ENCODE measurements around the gene YY1. TPM values are rescaled to one million over a fixed set of nuclear protein-coding genes. Genes with fewer than 3 reads are reported as not detected.

YY1 gene
- total RNA-seq, 1 donor from 2014 or later = 58.9 TPM

- TF ChIP-seq EZH2 (IDR thresholded peaks at IDR 0.05) (no peak), CTCF (IDR thresholded peaks at IDR 0.05) (no peak)
- H3K4me3 ChIP-seq = no peak overlapping the region
Observed at GRCh38 chr14:100268591-100269207, 29.8 kb downstream of the YY1 start.

GRCh38 chr14:100271247-100271939, 32.4 kb downstream of the YY1 start:
- H3K9ac ChIP-seq = no peak overlapping the region
- H3F3A ChIP-seq (ENCODE audit: low read depth) = peaks cover 22% of the 10 kb centered on the region
- H3K9me3 ChIP-seq (ENCODE audit: low read depth) = no peaks in the 10 kb centered on the region
- no peak overlapping the region for H3K27ac ChIP-seq
- no peak overlapping the region for H3K4me3 ChIP-seq
- H3K4me1 ChIP-seq = no peaks in the 10 kb centered on the region
- Mint-ChIP-seq H3K27me3 (ENCODE audit: insufficient read depth, low read depth) (no peaks in the 10 kb centered on the region), H3K9me3 (no peaks in the 10 kb centered on the region), H3K4me1 (no peaks in the 10 kb centered on the region), H3K4me3 (no peak overlapping the region), H3K36me3 (peaks cover 33% of the 10 kb centered on the region), H3K27ac (no peak overlapping the region)
- DNase-seq (ENCODE audit: low spot score) = no peak
- H3K4me2 ChIP-seq = no peak overlapping the region
- peaks cover 5% of the 10 kb centered on the region for H3K36me3 ChIP-seq
- no peak for TF ChIP-seq EZH2phosphoT487 (IDR thresholded peaks at IDR 0.05)
- TF ChIP-seq CTCF (IDR thresholded peaks at IDR 0.05) = peak; percentile 48
- no peak for TF ChIP-seq EZH2 (IDR thresholded peaks at IDR 0.05)
- peaks cover 74% of the 10 kb centered on the region for H4K20me1 ChIP-seq (ENCODE audit: low read depth)
- H3K79me2 ChIP-seq (ENCODE audit: low read depth) = peaks cover 95% of the 10 kb centered on the region
- H3K27me3 ChIP-seq = no peaks in the 10 kb centered on the region
- H2AFZ ChIP-seq (replicated peaks) = no peak overlapping the region

More at GRCh38 chr14:100268591-100269207, 29.8 kb downstream of the YY1 start:
- Histone ChIP-seq H3K27me3 (no peaks in the 10 kb centered on the region), H4K20me1 (ENCODE audit: low read depth) (peaks cover 74% of the 10 kb centered on the region), H3K9ac (no peak overlapping the region), H3F3A (ENCODE audit: low read depth) (peaks cover 26% of the 10 kb centered on the region), H3K4me1 (no peaks in the 10 kb centered on the region), H3K36me3 (no peaks in the 10 kb centered on the region), H3K79me2 (ENCODE audit: low read depth) (peaks cover 95% of the 10 kb centered on the region), H3K27ac (no peak overlapping the region), H2AFZ (replicated peaks) (no peak overlapping the region), H3K9me3 (ENCODE audit: low read depth) (no peaks in the 10 kb centered on the region), H3K4me2 (no peak overlapping the region)
- Mint-ChIP-seq H3K9me3 (no peaks in the 10 kb centered on the region), H3K36me3 (peaks cover 40% of the 10 kb centered on the region), H3K27ac (no peak overlapping the region), H3K4me3 (no peak overlapping the region), H3K27me3 (ENCODE audit: insufficient read depth, low read depth) (no peaks in the 10 kb centered on the region), H3K4me1 (no peaks in the 10 kb centered on the region)
- no peak for DNase-seq (ENCODE audit: low spot score)

- no peak overlapping the region for H3K9ac ChIP-seq
- TF ChIP-seq EZH2 (IDR thresholded peaks at IDR 0.05) (no peak), EZH2phosphoT487 (IDR thresholded peaks at IDR 0.05) (no peak), CTCF (IDR thresholded peaks at IDR 0.05) (no peak)
- H3K4me1 Mint-ChIP-seq = no peaks in the 10 kb centered on the region
- H3K27me3 Mint-ChIP-seq (ENCODE audit: insufficient read depth, low read depth) = no peaks in the 10 kb centered on the region
- H4K20me1 ChIP-seq (ENCODE audit: low read depth) = peaks cover 74% of the 10 kb centered on the region
- peaks cover 9% of the 10 kb centered on the region for H3F3A ChIP-seq (ENCODE audit: low read depth)
- H3K9me3 ChIP-seq (ENCODE audit: low read depth) = no peaks in the 10 kb centered on the region
- no peaks in the 10 kb centered on the region for H3K27me3 ChIP-seq
- H3K36me3 Mint-ChIP-seq = peaks cover 27% of the 10 kb centered on the region
- no peak overlapping the region for H3K4me3 ChIP-seq
- H3K4me3 Mint-ChIP-seq = no peak overlapping the region
- H3K36me3 ChIP-seq = peaks cover 13% of the 10 kb centered on the region
- H3K4me2 ChIP-seq = no peak overlapping the region
- no peaks in the 10 kb centered on the region for H3K4me1 ChIP-seq
- H3K27ac Mint-ChIP-seq = no peak overlapping the region
- no peak overlapping the region for H2AFZ ChIP-seq (replicated peaks)
- DNase-seq (ENCODE audit: low spot score) = no peak
- no peak overlapping the region for H3K27ac ChIP-seq
- H3K9me3 Mint-ChIP-seq = no peaks in the 10 kb centered on the region
- H3K79me2 ChIP-seq (ENCODE audit: low read depth) = peaks cover 95% of the 10 kb centered on the region
Observed at GRCh38 chr14:100274250-100274649, 35.3 kb downstream of the YY1 start.

All from neural progenitor cell (in vitro differentiated cells).